Measurements from ENCODE around the gene SLC7A6. TPM values are rescaled to one million over a fixed set of nuclear protein-coding genes. Genes with fewer than 3 reads are reported as not detected.

SLC7A6 gene
- total RNA-seq, 1 donor from 2014 or later, result 103 TPM

- Mint-ChIP-seq H3K9me3 (no peaks in the 10 kb centered on the region), H3K27me3 (peaks cover 2% of the 10 kb centered on the region), H3K36me3 (ENCODE audit: low read depth) (peaks cover 78% of the 10 kb centered on the region), H3K4me3 (no peak overlapping the region), H3K27ac (no peak overlapping the region), H3K4me1 (peaks cover 4% of the 10 kb centered on the region)
- intact Hi-C loops (cut with micrococcal nuclease), result no loop called here
- no peak for DNase-seq
Measured at GRCh38 chr16:68349838-68350410, 85.6 kb downstream of the SLC7A6 start.

- no peaks in the 10 kb centered on the region for H3K9me3 Mint-ChIP-seq
- H3K36me3 Mint-ChIP-seq (ENCODE audit: low read depth), result peaks cover 84% of the 10 kb centered on the region
- H3K27me3 Mint-ChIP-seq, result peaks cover 2% of the 10 kb centered on the region
- H3K27ac Mint-ChIP-seq, result no peak overlapping the region
- DNase-seq, result no peak
- H3K4me1 Mint-ChIP-seq, result peaks cover 14% of the 10 kb centered on the region
- H3K4me3 Mint-ChIP-seq, result no peak overlapping the region
- intact Hi-C loops (cut with micrococcal nuclease), result no loop called here
Measured at GRCh38 chr16:68350813-68351350, 86.6 kb downstream of the SLC7A6 start.

Other genes starting within 250 kb of the SLC7A6 start
- gene DPEP2NB, start 248.6 kb upstream of the SLC7A6 start, total RNA-seq, result not detected in 2 replicates
- 23.9 and 26.1 TPM in 2 replicates for gene DDX28, start 241.3 kb upstream of the SLC7A6 start, total RNA-seq
- 35.3 and 42.6 TPM in 2 replicates for gene DUS2, start 241.2 kb upstream of the SLC7A6 start, total RNA-seq
- gene NFATC3, start 179.2 kb upstream of the SLC7A6 start, total RNA-seq, result 143 and 146 TPM in 2 replicates
- 0.07 and 0.09 TPM in 2 replicates for gene ESRP2, start 28.4 kb upstream of the SLC7A6 start, total RNA-seq
- 7.2 and 8.4 TPM in 2 replicates for gene PLA2G15, start 19.2 kb upstream of the SLC7A6 start, total RNA-seq
- gene SLC7A6OS, start 46.4 kb downstream of the SLC7A6 start, total RNA-seq, result 22.3 and 27.1 TPM in 2 replicates
- 69.7 and 72.2 TPM in 2 replicates for gene PRMT7, start 46.5 kb downstream of the SLC7A6 start, total RNA-seq
- gene SMPD3, start 184.0 kb downstream of the SLC7A6 start, total RNA-seq, result 0.09 and 0.40 TPM in 2 replicates